Mesendoderm (in vitro differentiated cells): ENCODE results near the gene SAA2.

Experiments
- DNase-seq: peaks from one replicate; pipeline ENCODE4 v3.0.0; 2013
- H2AK5ac ChIP-seq: 2 replicates; pipeline ENCODE4 v1.6.1; 2013; ENCODE audit warnings: low read length, inconsistent platforms
- H2BK120ac ChIP-seq: 2 replicates; pipeline ENCODE4 v1.6.1; 2013; ENCODE audit warnings: low read depth, mild to moderate bottlenecking, low read length, moderate library complexity, mixed read lengths
- H2BK15ac ChIP-seq: replicated peaks from 2 replicates; pipeline ENCODE4 v1.6.1; 2013; ENCODE audit warnings: low read depth, mild to moderate bottlenecking, moderate library complexity
- H2BK5ac ChIP-seq: 2 replicates; pipeline ENCODE4 v1.6.1; 2013; ENCODE audit warnings: low read length, inconsistent platforms
- H3K18ac ChIP-seq: 2 replicates; pipeline ENCODE4 v1.6.1; 2013; ENCODE audit warnings: mild to moderate bottlenecking, low read length, mixed read lengths
- H3K23ac ChIP-seq: one replicate; pipeline ENCODE4 v1.6.1; 2013; ENCODE audit warnings: low read length
- H3K27ac ChIP-seq: 2 replicates; pipeline ENCODE4 v1.5.1; 2013; ENCODE audit warnings: low read depth, mild to moderate bottlenecking, inconsistent platforms, low read length, moderate library complexity
- H3K27me3 ChIP-seq: 2 replicates; pipeline ENCODE4 v1.6.1; 2013; ENCODE audit warnings: low read length, control low read depth, mild to moderate bottlenecking, inconsistent platforms; ENCODE audit not compliant: insufficient read depth, poor library complexity
- H3K36me3 ChIP-seq: 2 replicates; pipeline ENCODE4 v1.6.1; 2013; ENCODE audit warnings: low read length, inconsistent platforms; ENCODE audit not compliant: control insufficient read depth, insufficient read depth
- H3K4ac ChIP-seq: one replicate; pipeline ENCODE4 v1.6.1; 2013; ENCODE audit warnings: low read depth, mild to moderate bottlenecking, low read length, moderate library complexity
- H3K4me1 ChIP-seq: 2 replicates; pipeline ENCODE4 v1.6.1; 2013; ENCODE audit warnings: low read depth, low read length, inconsistent platforms; ENCODE audit not compliant: control insufficient read depth
- H3K4me2 ChIP-seq: 2 replicates; pipeline ENCODE4 v1.6.1; 2013; ENCODE audit warnings: low read length
- H3K4me3 ChIP-seq: 2 replicates; pipeline ENCODE4 v1.5.1; 2013; ENCODE audit warnings: mild to moderate bottlenecking, low read length
- H3K56ac ChIP-seq: one replicate; pipeline ENCODE4 v1.6.1; 2013; ENCODE audit warnings: low read length
- H3K79me1 ChIP-seq: 2 replicates; pipeline ENCODE4 v1.6.1; 2013; ENCODE audit warnings: low read length, inconsistent platforms
- H3K79me2 ChIP-seq: 2 replicates; pipeline ENCODE4 v1.6.1; 2013; ENCODE audit warnings: mild to moderate bottlenecking, low read length; ENCODE audit not compliant: control insufficient read depth, insufficient read depth
- H3K9ac ChIP-seq: 2 replicates; pipeline ENCODE4 v1.6.1; 2013; ENCODE audit warnings: low read length, inconsistent platforms
- H4K5ac ChIP-seq: one replicate; pipeline ENCODE4 v1.6.1; 2013; ENCODE audit warnings: low read length
- H4K8ac ChIP-seq: one replicate; pipeline ENCODE4 v1.6.1; 2013; ENCODE audit warnings: low read depth, mild to moderate bottlenecking, control low read depth, low read length, moderate library complexity
- WGBS: extraction: QIAGEN DNeasy Blood & Tissue Kit; methylation state at CpG from one replicate; pipeline ENCODE4 v1.1.7; 2013; ENCODE audit warnings: low lambda C conversion rate, missing lambda C conversion rate; ENCODE audit not compliant: insufficient coverage; ENCODE audit errors: extremely low coverage; 5-methylcytosine and 5-hydroxymethylcytosine counted together

Gene SAA2

GRCh38 chr11:18223591-18224387, 24.7 kb downstream of the SAA2 start:
- Histone ChIP-seq H3K79me1 (no peaks in the 10 kb centered on the region), H3K4me3 (no peak overlapping the region), H3K27me3 (no peaks in the 10 kb centered on the region), H3K9ac (no peak overlapping the region), H3K18ac (no peak overlapping the region), H3K4me1 (no peaks in the 10 kb centered on the region), H2BK120ac (no peak overlapping the region), H2BK5ac (no peak overlapping the region), H3K4ac (no peak overlapping the region), H4K5ac (no peak overlapping the region), H3K36me3 (no peaks in the 10 kb centered on the region), H2AK5ac (no peak overlapping the region), H4K8ac (no peak overlapping the region), H3K79me2 (no peaks in the 10 kb centered on the region), H3K23ac (no peak overlapping the region), H3K56ac (no peak overlapping the region), H3K27ac (no peak overlapping the region), H3K4me2 (no peak overlapping the region), H2BK15ac (no peak overlapping the region)
- no peak for DNase-seq
- WGBS, result no CpG with 5 or more reads among the region's 3 CpGs

DNA sequence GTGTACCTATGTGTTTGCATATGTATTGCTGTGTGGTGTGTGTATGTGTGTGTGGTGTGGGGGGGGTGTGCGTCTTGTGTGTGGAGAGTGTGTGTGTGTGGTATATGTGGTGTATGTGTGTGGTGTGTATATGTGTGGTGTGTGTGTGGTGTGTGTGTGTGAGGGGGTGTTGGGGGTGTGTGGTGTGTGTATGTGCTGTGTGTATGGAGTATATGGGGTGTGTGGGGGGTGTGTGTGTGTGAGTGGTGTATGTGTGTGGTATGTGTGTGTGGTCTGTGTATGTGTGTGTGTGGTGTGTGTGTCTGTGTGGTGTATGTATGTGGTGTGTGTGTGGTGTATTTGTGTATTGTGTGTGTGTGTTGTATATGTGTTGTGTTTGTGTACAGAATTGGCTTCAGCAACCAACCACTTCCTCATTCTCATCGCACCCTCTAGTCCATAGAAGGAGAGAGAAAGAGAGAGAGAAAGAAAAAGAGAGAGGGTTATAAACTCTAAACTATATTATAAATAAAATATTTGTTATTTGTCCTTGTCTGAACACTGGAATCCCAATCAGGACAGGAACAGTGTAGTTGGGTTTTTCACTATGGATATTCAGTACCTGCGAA, 25.6 kb downstream of the SAA2 start:
- H2BK15ac ChIP-seq, result no peak overlapping the region
- H3K79me1 ChIP-seq, result no peaks in the 10 kb centered on the region
- H3K9ac ChIP-seq, result no peak overlapping the region
- H3K4me1 ChIP-seq, result no peaks in the 10 kb centered on the region
- no peak overlapping the region for H3K4ac ChIP-seq
- WGBS, result no CpG with 5 or more reads among the region's 3 CpGs
- no peaks in the 10 kb centered on the region for H3K79me2 ChIP-seq
- no peak overlapping the region for H3K4me3 ChIP-seq
- no peaks in the 10 kb centered on the region for H3K27me3 ChIP-seq
- no peak overlapping the region for H3K18ac ChIP-seq
- no peak overlapping the region for H2AK5ac ChIP-seq
- no peak overlapping the region for H4K8ac ChIP-seq
- no peak overlapping the region for H2BK5ac ChIP-seq
- no peak overlapping the region for H3K23ac ChIP-seq
- no peak overlapping the region for H4K5ac ChIP-seq
- no peak overlapping the region for H3K56ac ChIP-seq
- H3K27ac ChIP-seq, result no peak overlapping the region
- DNase-seq, result no peak
- no peaks in the 10 kb centered on the region for H3K36me3 ChIP-seq
- H3K4me2 ChIP-seq, result no peak overlapping the region
- H2BK120ac ChIP-seq, result no peak overlapping the region

DNA sequence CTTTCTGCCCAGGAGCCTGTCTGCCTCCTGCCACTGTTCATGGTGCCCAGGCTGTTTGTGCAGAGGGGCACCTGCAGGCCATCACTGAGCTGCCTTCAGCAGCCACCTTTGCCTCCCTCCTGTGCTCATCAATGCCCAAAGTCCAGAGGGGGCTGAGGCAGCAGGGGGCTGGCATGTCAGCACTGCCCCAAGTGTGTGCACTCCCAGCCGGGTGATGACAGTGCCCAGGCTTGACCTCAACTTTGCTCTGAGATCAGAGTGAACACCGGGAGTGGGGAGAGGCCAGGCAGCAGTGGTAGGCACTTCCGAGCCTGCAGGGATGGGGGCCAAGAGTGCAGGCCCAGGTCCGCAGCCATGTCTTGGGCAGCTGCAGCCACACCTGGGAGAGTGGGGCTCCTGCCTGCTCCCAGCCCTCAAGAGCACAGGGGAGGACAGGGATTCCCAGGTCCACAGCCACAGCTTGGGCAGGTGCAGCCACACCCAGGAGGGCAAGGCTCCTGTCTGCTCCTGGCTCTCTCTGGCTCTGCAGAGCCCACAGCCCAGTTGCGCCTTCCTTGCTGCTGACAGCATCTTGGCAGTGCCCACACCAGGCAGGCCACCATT, 27.1 kb downstream of the SAA2 start:
- Histone ChIP-seq H3K9ac (no peak overlapping the region), H3K4me2 (no peak overlapping the region)
- no CpG with 5 or more reads among the region's 5 CpGs for WGBS

GRCh38 chr11:18209058-18209457, 39.4 kb downstream of the SAA2 start:
- Histone ChIP-seq H4K5ac (no peak overlapping the region), H3K36me3 (no peaks in the 10 kb centered on the region), H2BK5ac (no peak overlapping the region), H3K18ac (no peak overlapping the region), H3K4me1 (no peaks in the 10 kb centered on the region), H3K27ac (no peak overlapping the region), H3K23ac (no peak overlapping the region), H3K79me2 (no peaks in the 10 kb centered on the region), H2AK5ac (no peak overlapping the region), H3K27me3 (no peaks in the 10 kb centered on the region), H3K56ac (no peak overlapping the region), H3K79me1 (no peaks in the 10 kb centered on the region), H2BK15ac (no peak overlapping the region), H3K4me3 (no peak overlapping the region), H3K4ac (no peak overlapping the region), H3K4me2 (no peak overlapping the region), H2BK120ac (no peak overlapping the region), H4K8ac (no peak overlapping the region), H3K9ac (no peak overlapping the region)
- DNase-seq, result no peak
- no CpG with 5 or more reads among the region's 33 CpGs for WGBS

More for the DNA sequence above, 27.1 kb downstream of the SAA2 start:
- H2AK5ac ChIP-seq, result no peak overlapping the region
- H3K56ac ChIP-seq, result no peak overlapping the region
- no peak overlapping the region for H3K4ac ChIP-seq
- H3K4me1 ChIP-seq, result no peaks in the 10 kb centered on the region
- H3K79me2 ChIP-seq, result no peaks in the 10 kb centered on the region
- no peak overlapping the region for H3K27ac ChIP-seq
- no peak overlapping the region for H2BK120ac ChIP-seq
- H3K27me3 ChIP-seq, result no peaks in the 10 kb centered on the region
- no peak overlapping the region for H3K18ac ChIP-seq
- no peaks in the 10 kb centered on the region for H3K36me3 ChIP-seq
- no peak overlapping the region for H4K5ac ChIP-seq
- no peak overlapping the region for H2BK15ac ChIP-seq
- H2BK5ac ChIP-seq, result no peak overlapping the region
- no peak for DNase-seq
- H3K4me3 ChIP-seq, result no peak overlapping the region
- H3K23ac ChIP-seq, result no peak overlapping the region
- no peak overlapping the region for H4K8ac ChIP-seq
- no peaks in the 10 kb centered on the region for H3K79me1 ChIP-seq

GRCh38 chr11:18204771-18205170, 43.7 kb downstream of the SAA2 start:
- Histone ChIP-seq H3K4me2 (no peak overlapping the region), H3K4me3 (no peak overlapping the region), H3K27me3 (no peaks in the 10 kb centered on the region), H3K9ac (no peak overlapping the region), H3K36me3 (no peaks in the 10 kb centered on the region), H3K79me1 (no peaks in the 10 kb centered on the region), H3K18ac (no peak overlapping the region), H2AK5ac (no peak overlapping the region), H2BK15ac (no peak overlapping the region), H3K79me2 (no peaks in the 10 kb centered on the region), H3K56ac (no peak overlapping the region), H2BK120ac (no peak overlapping the region), H4K8ac (no peak overlapping the region), H3K4ac (no peak overlapping the region), H3K4me1 (no peaks in the 10 kb centered on the region), H2BK5ac (no peak overlapping the region), H3K23ac (no peak overlapping the region), H3K27ac (no peak overlapping the region), H4K5ac (no peak overlapping the region)
- no peak for DNase-seq
